HEK293 (cell line): ENCODE data around the gene SAYSD1.

Experiments used
- GLIS1 ChIP-seq: fragments of 450-650 bp; formaldehyde crosslinking; IDR thresholded peaks from 2 replicates; pipeline ENCODE4 v1.5.1; 2016; ENCODE audit warnings: missing biosample characterization, missing genetic modification characterization
- KLF8 ChIP-seq: fragments of 450-650 bp; formaldehyde crosslinking; IDR thresholded peaks from 2 replicates; pipeline ENCODE4 v1.5.1; 2016; ENCODE audit warnings: missing biosample characterization, missing genetic modification characterization
- MEIS1 ChIP-seq: sonication (generic); formaldehyde crosslinking; IDR thresholded peaks from 2 replicates; pipeline ENCODE4 v1.8.1; 2022; ENCODE audit warnings: missing genetic modification reagents, mild to moderate bottlenecking, borderline replicate concordance
- YY2 ChIP-seq: fragments of 450-650 bp; formaldehyde crosslinking; IDR thresholded peaks from 2 replicates; pipeline ENCODE4 v1.5.1; 2016; ENCODE audit warnings: missing biosample characterization, missing genetic modification characterization
- ZBTB21 ChIP-seq: fragments of 450-650 bp; formaldehyde crosslinking; IDR thresholded peaks from 2 replicates; pipeline ENCODE4 v1.5.1; 2017; ENCODE audit warnings: missing biosample characterization, missing genetic modification characterization
- ZBTB48 ChIP-seq: fragments of 450-650 bp; formaldehyde crosslinking; IDR thresholded peaks from 2 replicates; pipeline ENCODE4 v1.5.1; 2016; ENCODE audit warnings: missing biosample characterization, missing genetic modification characterization
- ZNF133 ChIP-seq: fragments of 450-650 bp; formaldehyde crosslinking; IDR thresholded peaks from 2 replicates; pipeline ENCODE4 v1.5.1; 2016; ENCODE audit warnings: missing biosample characterization, missing genetic modification characterization
- ZNF157 ChIP-seq: fragments of 450-650 bp; formaldehyde crosslinking; IDR thresholded peaks from 2 replicates; pipeline ENCODE4 v1.5.1; 2016; ENCODE audit warnings: missing biosample characterization, missing genetic modification characterization
- ZNF16 ChIP-seq: fragments of 450-650 bp; formaldehyde crosslinking; IDR thresholded peaks from 2 replicates; pipeline ENCODE4 v1.5.1; 2016; ENCODE audit warnings: low read depth, missing biosample characterization, missing genetic modification characterization
- ZNF184 ChIP-seq: fragments of 450-650 bp; IDR thresholded peaks from 2 replicates; pipeline ENCODE4 v1.5.1; 2018; ENCODE audit warnings: missing biosample characterization, mild to moderate bottlenecking, missing genetic modification characterization
- ZNF2 ChIP-seq: fragments of 450-650 bp; formaldehyde crosslinking; IDR thresholded peaks from 2 replicates; pipeline ENCODE4 v1.5.1; 2016; ENCODE audit warnings: missing biosample characterization, missing genetic modification characterization
- ZNF239 ChIP-seq: fragments of 450-650 bp; formaldehyde crosslinking; IDR thresholded peaks from 2 replicates; pipeline ENCODE4 v1.5.1; 2016; ENCODE audit warnings: missing biosample characterization, missing genetic modification characterization
- ZNF37A ChIP-seq: fragments of 450-650 bp; IDR thresholded peaks from 2 replicates; pipeline ENCODE4 v1.5.1; 2018; ENCODE audit warnings: missing biosample characterization, missing genetic modification characterization
- ZNF501 ChIP-seq: fragments of 450-650 bp; formaldehyde crosslinking; IDR thresholded peaks from 2 replicates; pipeline ENCODE4 v1.5.1; 2016; ENCODE audit warnings: missing biosample characterization, missing genetic modification characterization
- ZNF555 ChIP-seq: fragments of 450-650 bp; formaldehyde crosslinking; conservative IDR thresholded peaks from 2 replicates; pipeline ENCODE4 v1.5.1; 2017; ENCODE audit warnings: missing biosample characterization, mild to moderate bottlenecking, missing genetic modification characterization, inconsistent platforms
- ZNF560 ChIP-seq: fragments of 450-650 bp; formaldehyde crosslinking; IDR thresholded peaks from 2 replicates; pipeline ENCODE4 v1.5.1; 2017; ENCODE audit warnings: missing biosample characterization, missing genetic modification characterization, borderline replicate concordance
- ZNF600 ChIP-seq: fragments of 450-650 bp; formaldehyde crosslinking; IDR thresholded peaks from 2 replicates; pipeline ENCODE4 v1.5.1; 2016; ENCODE audit warnings: missing biosample characterization, missing genetic modification characterization
- ZNF660 ChIP-seq: fragments of 450-650 bp; IDR thresholded peaks from 2 replicates; pipeline ENCODE4 v1.5.1; 2018; ENCODE audit warnings: missing biosample characterization, mild to moderate bottlenecking, missing genetic modification characterization
- ZNF677 ChIP-seq: fragments of 450-650 bp; IDR thresholded peaks from 2 replicates; pipeline ENCODE4 v1.5.0; 2018; ENCODE audit warnings: missing biosample characterization, mild to moderate bottlenecking, missing genetic modification characterization, moderate library complexity
- ZNF747 ChIP-seq: fragments of 450-650 bp; formaldehyde crosslinking; IDR thresholded peaks from 2 replicates; pipeline ENCODE4 v1.5.1; 2016; ENCODE audit warnings: missing biosample characterization, missing genetic modification characterization
- ZNF768 ChIP-seq: fragments of 450-650 bp; formaldehyde crosslinking; IDR thresholded peaks from 2 replicates; pipeline ENCODE4 v1.5.1; 2018; ENCODE audit warnings: missing biosample characterization, mild to moderate bottlenecking, missing genetic modification characterization
- TF ChIP-seq, protein P1 (sequence below): fragments of 450-650 bp; formaldehyde crosslinking; IDR thresholded peaks from 2 replicates; pipeline ENCODE4 v1.5.1; 2016; ENCODE audit warnings: missing biosample characterization, missing genetic modification characterization
- TF ChIP-seq, protein P2 (sequence below): fragments of 450-650 bp; formaldehyde crosslinking; IDR thresholded peaks from 2 replicates; pipeline ENCODE4 v1.5.1; 2016; ENCODE audit warnings: missing biosample characterization, missing genetic modification characterization, borderline replicate concordance
- TF ChIP-seq, protein P3 (sequence below): fragments of 450-650 bp; formaldehyde crosslinking; IDR thresholded peaks from 2 replicates; pipeline ENCODE4 v1.5.1; 2016; ENCODE audit warnings: missing biosample characterization, missing genetic modification characterization
- TF ChIP-seq, protein P4 (sequence below): IDR thresholded peaks from 2 replicates; pipeline ENCODE4 v1.6.1; 2011; ENCODE audit warnings: mild to moderate bottlenecking, low read depth, low read length, borderline replicate concordance
- TF ChIP-seq, protein P5 (sequence below): fragments of 450-650 bp; formaldehyde crosslinking; IDR thresholded peaks from 2 replicates; pipeline ENCODE4 v1.5.1; 2017; ENCODE audit warnings: missing biosample characterization, missing genetic modification characterization
- TF ChIP-seq, protein P6 (sequence below): fragments of 450-650 bp; formaldehyde crosslinking; IDR thresholded peaks from 2 replicates; pipeline ENCODE4 v1.5.1; 2016; ENCODE audit warnings: missing biosample characterization, missing genetic modification characterization

SAYSD1 gene

DNA sequence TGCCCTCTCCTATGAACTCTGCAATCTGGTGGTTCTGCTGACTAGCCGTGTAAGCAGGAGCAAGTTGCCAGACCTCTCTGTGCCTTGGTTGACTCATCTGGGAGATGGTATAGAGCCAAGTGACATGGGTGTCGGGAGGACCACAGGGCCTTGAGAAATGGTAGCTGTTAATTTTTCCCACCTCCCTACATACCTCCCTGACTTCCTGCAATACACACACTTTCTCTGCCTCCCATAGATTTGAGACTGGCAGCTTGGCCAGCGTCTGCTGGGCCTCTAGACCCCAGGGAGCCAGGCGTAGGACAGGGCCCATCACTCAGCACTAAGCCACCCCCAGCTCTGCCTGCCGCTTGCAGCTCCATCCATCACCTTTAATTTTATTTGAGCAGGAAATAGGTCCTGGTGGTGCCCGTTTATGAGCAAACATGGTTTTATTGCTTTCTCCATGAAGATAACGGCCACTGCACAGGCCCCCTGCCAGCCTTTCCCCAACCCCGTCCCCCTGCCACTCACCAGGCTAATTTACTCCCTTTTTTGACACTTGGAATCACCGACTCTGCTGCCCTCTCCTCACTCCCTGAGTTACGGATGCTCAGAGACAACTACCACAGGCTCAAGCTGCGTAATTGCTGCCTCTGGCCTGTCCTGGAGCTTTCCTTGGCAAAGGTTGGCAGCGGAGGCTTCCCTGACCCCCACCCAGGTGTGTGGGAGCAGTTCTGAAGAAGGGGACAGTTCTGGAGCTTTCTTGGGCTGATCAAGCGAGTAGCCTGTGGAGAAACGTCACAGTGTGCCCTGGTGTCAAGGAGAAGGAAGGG, 55.3 kb downstream of the SAYSD1 start (continued):
- TF ChIP-seq KLF8: no peak
- TF ChIP-seq ZNF677 (tag by site-specific recombination): no peak
- TF ChIP-seq ZNF37A: no peak
- no peak for TF ChIP-seq ZBTB21 (tag by site-specific recombination)
- no peak for TF ChIP-seq MEIS1
- TF ChIP-seq, protein P1, sequence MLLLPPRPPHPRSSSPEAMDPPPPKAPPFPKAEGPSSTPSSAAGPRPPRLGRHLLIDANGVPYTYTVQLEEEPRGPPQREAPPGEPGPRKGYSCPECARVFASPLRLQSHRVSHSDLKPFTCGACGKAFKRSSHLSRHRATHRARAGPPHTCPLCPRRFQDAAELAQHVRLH (tag by site-specific recombination): peak; percentile 93
- TF ChIP-seq, protein P2, sequence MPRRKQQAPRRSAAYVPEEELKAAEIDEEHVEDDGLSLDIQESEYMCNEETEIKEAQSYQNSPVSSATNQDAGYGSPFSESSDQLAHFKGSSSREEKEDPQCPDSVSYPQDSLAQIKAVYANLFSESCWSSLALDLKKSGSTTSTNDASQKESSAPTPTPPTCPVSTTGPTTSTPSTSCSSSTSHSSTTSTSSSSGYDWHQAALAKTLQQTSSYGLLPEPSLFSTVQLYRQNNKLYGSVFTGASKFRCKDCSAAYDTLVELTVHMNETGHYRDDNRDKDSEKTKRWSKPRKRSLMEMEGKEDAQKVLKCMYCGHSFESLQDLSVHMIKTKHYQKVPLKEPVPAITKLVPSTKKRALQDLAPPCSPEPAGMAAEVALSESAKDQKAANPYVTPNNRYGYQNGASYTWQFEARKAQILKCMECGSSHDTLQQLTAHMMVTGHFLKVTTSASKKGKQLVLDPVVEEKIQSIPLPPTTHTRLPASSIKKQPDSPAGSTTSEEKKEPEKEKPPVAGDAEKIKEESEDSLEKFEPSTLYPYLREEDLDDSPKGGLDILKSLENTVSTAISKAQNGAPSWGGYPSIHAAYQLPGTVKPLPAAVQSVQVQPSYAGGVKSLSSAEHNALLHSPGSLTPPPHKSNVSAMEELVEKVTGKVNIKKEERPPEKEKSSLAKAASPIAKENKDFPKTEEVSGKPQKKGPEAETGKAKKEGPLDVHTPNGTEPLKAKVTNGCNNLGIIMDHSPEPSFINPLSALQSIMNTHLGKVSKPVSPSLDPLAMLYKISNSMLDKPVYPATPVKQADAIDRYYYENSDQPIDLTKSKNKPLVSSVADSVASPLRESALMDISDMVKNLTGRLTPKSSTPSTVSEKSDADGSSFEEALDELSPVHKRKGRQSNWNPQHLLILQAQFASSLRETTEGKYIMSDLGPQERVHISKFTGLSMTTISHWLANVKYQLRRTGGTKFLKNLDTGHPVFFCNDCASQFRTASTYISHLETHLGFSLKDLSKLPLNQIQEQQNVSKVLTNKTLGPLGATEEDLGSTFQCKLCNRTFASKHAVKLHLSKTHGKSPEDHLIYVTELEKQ (tag by site-specific recombination): peak; percentile 68; the same call in 1 of the 2 replicates
- peak; percentile 100 for TF ChIP-seq GLIS1 (tag by site-specific recombination)
- no peak for TF ChIP-seq YY2 (tag by site-specific recombination)
- no peak for TF ChIP-seq ZNF501 (tag by site-specific recombination)
- TF ChIP-seq ZNF768: peak; percentile 8; the same call in 1 of the 2 replicates
- no peak for TF ChIP-seq ZNF747 (tag by site-specific recombination)
- TF ChIP-seq ZBTB48 (tag by site-specific recombination): peak; percentile 42; the same call in 1 of the 2 replicates
- TF ChIP-seq ZNF2 (tag by site-specific recombination): no peak
- TF ChIP-seq, protein P3, sequence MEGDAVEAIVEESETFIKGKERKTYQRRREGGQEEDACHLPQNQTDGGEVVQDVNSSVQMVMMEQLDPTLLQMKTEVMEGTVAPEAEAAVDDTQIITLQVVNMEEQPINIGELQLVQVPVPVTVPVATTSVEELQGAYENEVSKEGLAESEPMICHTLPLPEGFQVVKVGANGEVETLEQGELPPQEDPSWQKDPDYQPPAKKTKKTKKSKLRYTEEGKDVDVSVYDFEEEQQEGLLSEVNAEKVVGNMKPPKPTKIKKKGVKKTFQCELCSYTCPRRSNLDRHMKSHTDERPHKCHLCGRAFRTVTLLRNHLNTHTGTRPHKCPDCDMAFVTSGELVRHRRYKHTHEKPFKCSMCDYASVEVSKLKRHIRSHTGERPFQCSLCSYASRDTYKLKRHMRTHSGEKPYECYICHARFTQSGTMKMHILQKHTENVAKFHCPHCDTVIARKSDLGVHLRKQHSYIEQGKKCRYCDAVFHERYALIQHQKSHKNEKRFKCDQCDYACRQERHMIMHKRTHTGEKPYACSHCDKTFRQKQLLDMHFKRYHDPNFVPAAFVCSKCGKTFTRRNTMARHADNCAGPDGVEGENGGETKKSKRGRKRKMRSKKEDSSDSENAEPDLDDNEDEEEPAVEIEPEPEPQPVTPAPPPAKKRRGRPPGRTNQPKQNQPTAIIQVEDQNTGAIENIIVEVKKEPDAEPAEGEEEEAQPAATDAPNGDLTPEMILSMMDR: no peak
- no peak for TF ChIP-seq ZNF239 (tag by site-specific recombination)
- TF ChIP-seq ZNF660 (tag by site-specific recombination): no peak
- TF ChIP-seq ZNF157: no peak
- TF ChIP-seq ZNF133 (tag by site-specific recombination): no peak
- TF ChIP-seq, protein P4, sequence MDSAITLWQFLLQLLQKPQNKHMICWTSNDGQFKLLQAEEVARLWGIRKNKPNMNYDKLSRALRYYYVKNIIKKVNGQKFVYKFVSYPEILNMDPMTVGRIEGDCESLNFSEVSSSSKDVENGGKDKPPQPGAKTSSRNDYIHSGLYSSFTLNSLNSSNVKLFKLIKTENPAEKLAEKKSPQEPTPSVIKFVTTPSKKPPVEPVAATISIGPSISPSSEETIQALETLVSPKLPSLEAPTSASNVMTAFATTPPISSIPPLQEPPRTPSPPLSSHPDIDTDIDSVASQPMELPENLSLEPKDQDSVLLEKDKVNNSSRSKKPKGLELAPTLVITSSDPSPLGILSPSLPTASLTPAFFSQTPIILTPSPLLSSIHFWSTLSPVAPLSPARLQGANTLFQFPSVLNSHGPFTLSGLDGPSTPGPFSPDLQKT: no peak
- no peak for TF ChIP-seq ZNF555 (tag by site-specific recombination)
- TF ChIP-seq, protein P5, sequence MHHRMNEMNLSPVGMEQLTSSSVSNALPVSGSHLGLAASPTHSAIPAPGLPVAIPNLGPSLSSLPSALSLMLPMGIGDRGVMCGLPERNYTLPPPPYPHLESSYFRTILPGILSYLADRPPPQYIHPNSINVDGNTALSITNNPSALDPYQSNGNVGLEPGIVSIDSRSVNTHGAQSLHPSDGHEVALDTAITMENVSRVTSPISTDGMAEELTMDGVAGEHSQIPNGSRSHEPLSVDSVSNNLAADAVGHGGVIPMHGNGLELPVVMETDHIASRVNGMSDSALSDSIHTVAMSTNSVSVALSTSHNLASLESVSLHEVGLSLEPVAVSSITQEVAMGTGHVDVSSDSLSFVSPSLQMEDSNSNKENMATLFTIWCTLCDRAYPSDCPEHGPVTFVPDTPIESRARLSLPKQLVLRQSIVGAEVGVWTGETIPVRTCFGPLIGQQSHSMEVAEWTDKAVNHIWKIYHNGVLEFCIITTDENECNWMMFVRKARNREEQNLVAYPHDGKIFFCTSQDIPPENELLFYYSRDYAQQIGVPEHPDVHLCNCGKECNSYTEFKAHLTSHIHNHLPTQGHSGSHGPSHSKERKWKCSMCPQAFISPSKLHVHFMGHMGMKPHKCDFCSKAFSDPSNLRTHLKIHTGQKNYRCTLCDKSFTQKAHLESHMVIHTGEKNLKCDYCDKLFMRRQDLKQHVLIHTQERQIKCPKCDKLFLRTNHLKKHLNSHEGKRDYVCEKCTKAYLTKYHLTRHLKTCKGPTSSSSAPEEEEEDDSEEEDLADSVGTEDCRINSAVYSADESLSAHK (tag by site-specific recombination): peak; percentile 96
- no peak for TF ChIP-seq ZNF600 (tag by site-specific recombination)
- TF ChIP-seq ZNF560 (tag by site-specific recombination): no peak
- TF ChIP-seq ZNF184 (tag by site-specific recombination): no peak
- TF ChIP-seq, protein P6, sequence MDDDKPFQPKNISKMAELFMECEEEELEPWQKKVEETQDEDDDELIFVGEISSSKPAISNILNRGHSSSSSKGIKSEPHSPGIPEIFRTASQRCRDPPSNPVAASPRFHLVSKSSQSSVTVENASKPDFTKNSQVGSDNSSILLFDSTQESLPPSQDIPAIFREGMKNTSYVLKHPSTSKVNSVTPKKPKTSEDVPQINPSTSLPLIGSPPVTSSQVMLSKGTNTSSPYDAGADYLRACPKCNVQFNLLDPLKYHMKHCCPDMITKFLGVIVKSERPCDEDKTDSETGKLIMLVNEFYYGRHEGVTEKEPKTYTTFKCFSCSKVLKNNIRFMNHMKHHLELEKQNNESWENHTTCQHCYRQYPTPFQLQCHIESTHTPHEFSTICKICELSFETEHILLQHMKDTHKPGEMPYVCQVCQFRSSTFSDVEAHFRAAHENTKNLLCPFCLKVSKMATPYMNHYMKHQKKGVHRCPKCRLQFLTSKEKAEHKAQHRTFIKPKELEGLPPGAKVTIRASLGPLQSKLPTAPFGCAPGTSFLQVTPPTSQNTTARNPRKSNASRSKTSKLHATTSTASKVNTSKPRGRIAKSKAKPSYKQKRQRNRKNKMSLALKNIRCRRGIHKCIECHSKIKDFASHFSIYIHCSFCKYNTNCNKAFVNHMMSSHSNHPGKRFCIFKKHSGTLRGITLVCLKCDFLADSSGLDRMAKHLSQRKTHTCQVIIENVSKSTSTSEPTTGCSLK (tag by site-specific recombination): no peak
- no peak for TF ChIP-seq ZNF16 (tag by site-specific recombination)
